ENCODE results near the gene DYNC1I1.

GRCh38 chr7:95907337-95907736 is 135.0 kb downstream of the DYNC1I1 start:
- TF ChIP-seq EZH2 (IDR thresholded peaks at IDR 0.05; ENCODE audit: insufficient read depth, poor library complexity, severe bottlenecking) (no peak), EZH2phosphoT487 (IDR thresholded peaks at IDR 0.05; ENCODE audit: insufficient read depth, low read depth) (no peak)
